Activated CD4-positive, alpha-beta T cell treated with anti-CD3 and anti-CD28 coated beads, Interleukin-2, amount 10 ng/mL, durations not matched to agents 7 days and 5 days (primary cell): ENCODE measurements around the gene GALNT14. TPM values are rescaled to one million over a fixed set of nuclear protein-coding genes. Genes with fewer than 3 reads are reported as not detected.

Source experiments
- CTCF ChIA-PET: fragments of 350-600 bp; sonication (Branson Sonifier 250); formaldehyde crosslinking; loops from one replicate; lab custom pipeline; 2021; ENCODE audit warnings: antibody characterized with exemption; lab: Charles Lee
- POLR2A ChIA-PET: fragments of 350-600 bp; sonication (Branson Sonifier 250); formaldehyde crosslinking; loops from one replicate; lab custom pipeline; 2021; ENCODE audit warnings: antibody characterized with exemption; lab: Charles Lee
- DNase-seq: peaks from one replicate; pipeline ENCODE4 v3.0.0-alpha.2; 2020
- H3K27ac Mint-ChIP-seq: one replicate; pipeline ENCODE4 v1.8.0; 2021; ENCODE audit warnings: mild to moderate bottlenecking, moderate library complexity, mixed read lengths
- H3K27me3 Mint-ChIP-seq: one replicate; pipeline ENCODE4 v1.8.0; 2021; ENCODE audit warnings: mixed read lengths
- H3K36me3 Mint-ChIP-seq: one replicate; pipeline ENCODE4 v1.8.0; 2021; ENCODE audit warnings: low read depth, mixed read lengths
- H3K4me1 Mint-ChIP-seq: one replicate; pipeline ENCODE4 v1.8.0; 2021; ENCODE audit warnings: mixed read lengths
- H3K4me3 Mint-ChIP-seq: one replicate; pipeline ENCODE4 v1.8.0; 2021; ENCODE audit warnings: mild to moderate bottlenecking, moderate library complexity, mixed read lengths
- H3K9me3 Mint-ChIP-seq: one replicate; pipeline ENCODE4 v1.8.0; 2021; ENCODE audit warnings: mixed read lengths
- total RNA-seq, 2 experiments: library from RNA; stranded (reverse); gene quantifications; one replicate each; pipeline ENCODE4 v1.2.3, GENCODE V29; 2021

GALNT14 gene
- total RNA-seq, 2 experiments from 2014 or later: not detected

- Mint-ChIP-seq H3K27ac (no peak overlapping the region), H3K27me3 (peaks cover 10% of the 10 kb centered on the region), H3K4me1 (peaks cover 14% of the 10 kb centered on the region), H3K9me3 (no peaks in the 10 kb centered on the region), H3K36me3 (no peaks in the 10 kb centered on the region), H3K4me3 (no peak overlapping the region)
- no peak for DNase-seq
- POLR2A ChIA-PET: no interaction called here
- CTCF ChIA-PET: no interaction called here
These were observed 273.0 kb downstream of the GALNT14 start for GRCh38 chr2:30865243-30865642.

DNA sequence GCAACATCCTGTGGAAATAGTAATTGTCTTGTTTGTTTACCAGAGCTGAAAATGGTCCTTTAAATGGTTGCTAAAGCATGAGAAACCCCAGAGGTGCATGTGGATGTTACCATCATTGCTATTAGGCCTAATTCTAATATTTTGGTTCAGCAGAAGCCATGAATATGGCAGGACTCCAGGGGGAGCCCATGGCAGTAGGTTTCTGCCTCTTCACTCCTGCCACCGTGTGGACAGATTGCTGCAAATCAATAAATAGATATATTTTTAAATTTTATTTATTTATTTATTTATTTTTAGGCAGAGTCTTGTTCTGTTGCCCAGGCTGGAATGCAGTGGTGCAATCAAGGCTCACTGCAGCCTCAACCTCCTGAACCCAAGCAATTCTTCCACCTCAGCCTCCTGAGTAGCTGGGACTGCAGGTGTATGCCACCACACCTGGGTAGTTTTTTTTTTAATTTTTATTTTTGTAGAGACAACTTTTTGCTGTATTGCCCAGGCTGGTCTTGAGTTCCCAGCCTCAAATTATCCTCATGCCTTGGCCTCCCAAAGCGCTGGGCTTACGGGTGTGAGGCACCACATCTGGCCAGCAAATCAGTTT is 276.1 kb downstream of the GALNT14 start:
- POLR2A ChIA-PET: no interaction called here
- peaks cover 6% of the 10 kb centered on the region for H3K27me3 Mint-ChIP-seq
- peaks cover 14% of the 10 kb centered on the region for H3K4me1 Mint-ChIP-seq

DNA sequence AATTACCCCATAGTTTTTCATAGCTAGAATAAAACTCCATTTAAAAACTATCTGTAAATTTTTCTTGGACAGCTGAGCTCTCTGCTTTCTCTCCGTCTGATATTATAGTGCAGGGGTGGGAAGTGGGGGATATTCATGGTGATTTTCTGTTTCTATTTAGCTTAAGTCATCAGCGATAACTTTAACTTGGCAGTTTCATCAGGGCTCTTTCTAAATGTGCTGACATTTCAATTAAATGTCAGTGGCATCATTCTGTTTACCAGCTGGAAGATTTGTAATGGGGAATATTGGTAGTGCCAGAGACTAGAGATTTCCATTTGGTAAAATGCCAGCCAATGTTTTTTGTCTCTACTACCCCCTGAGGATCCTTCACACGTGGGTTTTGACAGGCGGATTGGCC is 277.5 kb downstream of the GALNT14 start:
- H3K4me3 Mint-ChIP-seq: no peak overlapping the region
- no peak overlapping the region for H3K27ac Mint-ChIP-seq
- DNase-seq: no peak
- CTCF ChIA-PET: interaction anchor here (0.5 to 1.4 kb wide), 2 partner anchors 149 to 347 kb away, joined by 3 to 6 read pairs; no protein-coding TSS in a partner anchor
- peaks cover 9% of the 10 kb centered on the region for H3K27me3 Mint-ChIP-seq
- no peaks in the 10 kb centered on the region for H3K9me3 Mint-ChIP-seq
- H3K4me1 Mint-ChIP-seq: peaks cover 2% of the 10 kb centered on the region
- H3K36me3 Mint-ChIP-seq: no peaks in the 10 kb centered on the region
- POLR2A ChIA-PET: no interaction called here

More for the DNA sequence above, 276.1 kb downstream of the GALNT14 start:
- no peaks in the 10 kb centered on the region for H3K9me3 Mint-ChIP-seq
- H3K27ac Mint-ChIP-seq: no peak overlapping the region
- H3K36me3 Mint-ChIP-seq: no peaks in the 10 kb centered on the region
- peak; percentile 60 for DNase-seq
- H3K4me3 Mint-ChIP-seq: no peak overlapping the region
- CTCF ChIA-PET: interaction anchor here (0.8 to 1.4 kb wide), 3 partner anchors 25 to 151 kb away, joined by 3 to 6 read pairs (median 5); no protein-coding TSS in a partner anchor

Other genes starting within 250 kb of the GALNT14 start
- under 1 TPM; 0.10 to 0.12 TPM for gene CAPN14, start 79.1 kb upstream of the GALNT14 start, total RNA-seq
- under 1 TPM; 0.44 to 0.50 TPM for gene EHD3, start 95.7 kb upstream of the GALNT14 start, total RNA-seq